Measurements from ENCODE around the gene SLC39A7.

GRCh38 chr6:33211136-33211535, 10.5 kb downstream of the SLC39A7 start:
- no peak for TF ChIP-seq POLR2AphosphoS5 (IDR thresholded peaks at IDR 0.05; ENCODE audit: insufficient read depth, low read depth, low read length)
- TF ChIP-seq POLR2A (IDR thresholded peaks at IDR 0.05; ENCODE audit: low read depth, low read length): no peak
- no peak for TF ChIP-seq CTCF (IDR thresholded peaks at IDR 0.05; ENCODE audit: extremely low read depth in 1 of 2, insufficient read depth in 1 of 2, low read depth in 1 of 2, low read length in 2 of 2)

All from endothelial cell of umbilical vein (primary cell).